NCI-H2196 treated with DMSO at 0.1 percent for 48 hours (cell line): ENCODE data around the gene MAZ.
"Not testable (repeated sequence)": the region's sequence is repeated elsewhere in the genome, so short reads cannot be mapped to it uniquely, and the experiment has no call there.

ENCODE experiments used
- DNase-seq: peaks from one replicate; lab custom pipeline; 2025; ENCODE audit not compliant: unreplicated experiment; lab: John Stamatoyannopoulos, UW

Gene MAZ

DNA sequence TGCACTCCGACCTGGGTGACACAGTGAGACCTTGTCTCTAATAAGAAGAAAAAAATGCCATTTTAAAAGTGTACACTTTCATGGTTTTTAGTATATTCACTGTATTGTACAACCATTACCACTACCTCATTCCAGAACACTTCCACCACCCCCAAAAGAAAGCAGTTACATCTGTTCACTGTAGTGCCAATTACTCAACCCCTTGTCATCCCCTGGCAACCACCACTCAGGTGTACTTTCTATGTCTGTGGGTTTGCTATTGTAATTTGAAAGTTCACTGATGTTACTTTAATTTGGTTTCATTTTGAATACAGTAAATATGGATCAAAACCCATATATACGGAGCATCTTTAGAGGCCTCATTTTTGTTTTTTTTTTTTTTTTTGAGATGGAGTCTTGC, 22.2 kb upstream of the MAZ start:
- DNase-seq, result no peak

GRCh38 chr16:29784901-29785500, 21.3 kb upstream of the MAZ start:
- DNase-seq, result no peak

DNA sequence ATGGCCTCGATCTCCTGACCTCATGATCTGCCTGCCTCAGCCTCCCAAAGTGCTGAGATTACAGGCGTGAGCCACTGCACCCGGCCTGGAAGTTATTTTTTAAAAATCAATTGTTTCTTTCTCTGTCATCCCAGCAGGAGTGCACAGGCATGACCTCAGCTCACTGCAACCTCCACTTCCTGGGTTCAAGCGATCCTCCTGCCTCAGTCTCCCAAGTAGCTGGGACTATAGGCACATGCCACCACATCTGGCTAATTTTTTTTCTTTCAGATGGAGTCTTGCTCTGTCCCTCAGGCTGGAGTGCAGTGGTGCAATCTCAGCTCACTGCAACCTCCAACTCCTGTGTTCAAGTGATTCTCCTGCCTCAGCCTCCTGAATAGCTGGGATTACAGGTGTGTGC, 19.2 kb upstream of the MAZ start:
- not testable (repeated sequence) for DNase-seq

DNA sequence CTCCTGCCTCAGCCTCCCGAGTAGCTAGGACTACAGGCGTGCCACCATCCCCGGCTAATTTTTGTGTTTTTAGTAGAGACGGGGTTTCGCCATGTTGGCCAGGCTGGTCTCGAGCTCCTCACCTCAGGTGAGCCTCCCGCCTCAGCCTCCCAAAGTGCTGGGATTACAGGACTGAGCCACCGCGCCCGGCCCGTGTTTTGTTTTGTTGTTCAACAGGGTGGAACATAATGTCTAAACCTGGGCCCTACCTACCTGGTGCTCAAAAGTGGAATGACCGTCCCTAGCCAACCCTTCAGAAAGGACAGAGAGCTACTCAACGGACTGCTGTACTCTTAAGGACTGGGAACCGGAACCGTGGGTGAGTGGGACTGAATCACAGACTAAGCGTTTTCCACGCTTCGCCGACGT, 16.6 kb upstream of the MAZ start:
- no peak for DNase-seq

DNA sequence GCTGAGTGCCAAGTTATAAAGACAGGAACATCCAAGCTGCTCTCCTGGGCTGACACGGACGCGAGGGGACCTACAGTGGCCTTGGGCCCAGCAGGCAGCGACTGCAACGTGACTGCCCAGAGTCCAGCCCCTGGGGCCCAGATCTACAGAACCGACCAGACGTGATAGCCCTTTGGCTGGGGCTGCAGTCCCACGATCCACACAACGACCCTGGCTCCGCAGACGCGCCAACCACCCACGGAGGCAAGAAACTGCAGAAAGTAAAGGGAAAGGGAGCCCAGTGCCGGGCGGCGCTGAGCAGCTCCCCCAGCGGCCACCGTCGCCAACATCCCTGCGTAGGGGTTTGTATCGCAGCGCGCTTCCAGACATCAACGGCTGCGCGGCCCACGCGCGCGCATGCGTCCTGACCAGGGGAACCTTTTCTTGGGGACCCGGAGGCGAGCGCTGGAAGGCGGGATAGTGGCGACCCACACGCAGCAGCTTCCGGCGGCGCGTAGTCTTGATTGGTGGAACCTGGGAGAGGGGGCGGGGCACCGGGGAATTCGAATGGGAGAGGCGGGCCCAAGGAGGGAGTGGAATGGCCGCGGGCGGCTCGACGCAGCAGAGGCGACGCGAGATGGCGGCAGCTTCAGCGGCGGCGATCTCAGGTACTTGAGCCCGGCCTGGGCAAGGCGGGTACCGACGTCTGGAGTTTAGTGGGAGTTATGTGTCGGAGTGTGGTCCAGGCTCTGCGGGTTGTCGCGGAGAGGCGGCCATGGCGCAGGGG, 16.0 kb upstream of the MAZ start, which contains the start of gene KIF22:
Gene KIF22 (plus strand): TSS at position 569 of the 766 bp plus-strand sequence. CDS start 9 bp downstream, at position 578.
- DNase-seq, result peak; percentile 97

DNA sequence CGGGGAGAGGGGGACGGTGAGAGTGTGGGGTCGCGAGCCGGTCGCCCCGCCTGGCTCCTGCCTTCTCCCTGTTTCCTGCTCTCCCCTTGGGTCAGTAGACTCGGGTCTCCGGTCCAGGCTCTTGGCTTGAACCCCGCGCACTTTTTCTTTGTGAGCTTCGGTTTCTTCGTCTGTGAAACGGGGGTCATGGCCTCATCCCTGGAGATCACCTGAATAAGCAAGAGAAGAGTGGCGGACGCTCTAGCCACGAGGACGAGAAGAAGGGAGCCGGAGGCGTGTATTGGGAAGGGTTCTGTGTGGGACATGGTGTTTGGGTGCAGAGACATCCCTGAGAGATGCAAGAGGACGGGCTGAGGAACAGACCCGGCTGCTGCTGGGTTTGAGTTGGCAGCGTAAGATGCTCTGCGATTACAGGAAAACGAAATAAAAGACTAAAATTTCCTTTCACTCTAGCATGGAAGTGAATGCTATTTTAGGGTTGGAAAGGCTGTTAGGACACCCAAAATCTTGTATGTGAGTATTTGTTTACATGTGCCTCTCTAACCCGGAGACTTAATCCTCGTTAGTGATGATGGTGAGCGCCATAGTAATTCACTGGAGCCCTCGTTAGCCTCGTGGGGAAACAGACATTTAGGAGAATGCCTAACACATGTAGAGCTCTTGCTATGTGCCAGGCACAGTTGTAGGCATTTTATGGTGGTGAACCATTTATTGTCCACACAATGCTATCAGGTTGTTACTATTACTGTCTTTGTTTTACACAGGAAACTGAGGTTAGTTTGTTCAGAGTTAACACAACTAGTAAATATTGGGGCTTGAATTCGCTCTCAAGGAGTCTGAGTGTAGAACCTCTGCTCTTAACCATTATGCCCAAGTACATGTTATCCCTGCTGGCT, 15.1 kb upstream of the MAZ start:
- no peak for DNase-seq

DNA sequence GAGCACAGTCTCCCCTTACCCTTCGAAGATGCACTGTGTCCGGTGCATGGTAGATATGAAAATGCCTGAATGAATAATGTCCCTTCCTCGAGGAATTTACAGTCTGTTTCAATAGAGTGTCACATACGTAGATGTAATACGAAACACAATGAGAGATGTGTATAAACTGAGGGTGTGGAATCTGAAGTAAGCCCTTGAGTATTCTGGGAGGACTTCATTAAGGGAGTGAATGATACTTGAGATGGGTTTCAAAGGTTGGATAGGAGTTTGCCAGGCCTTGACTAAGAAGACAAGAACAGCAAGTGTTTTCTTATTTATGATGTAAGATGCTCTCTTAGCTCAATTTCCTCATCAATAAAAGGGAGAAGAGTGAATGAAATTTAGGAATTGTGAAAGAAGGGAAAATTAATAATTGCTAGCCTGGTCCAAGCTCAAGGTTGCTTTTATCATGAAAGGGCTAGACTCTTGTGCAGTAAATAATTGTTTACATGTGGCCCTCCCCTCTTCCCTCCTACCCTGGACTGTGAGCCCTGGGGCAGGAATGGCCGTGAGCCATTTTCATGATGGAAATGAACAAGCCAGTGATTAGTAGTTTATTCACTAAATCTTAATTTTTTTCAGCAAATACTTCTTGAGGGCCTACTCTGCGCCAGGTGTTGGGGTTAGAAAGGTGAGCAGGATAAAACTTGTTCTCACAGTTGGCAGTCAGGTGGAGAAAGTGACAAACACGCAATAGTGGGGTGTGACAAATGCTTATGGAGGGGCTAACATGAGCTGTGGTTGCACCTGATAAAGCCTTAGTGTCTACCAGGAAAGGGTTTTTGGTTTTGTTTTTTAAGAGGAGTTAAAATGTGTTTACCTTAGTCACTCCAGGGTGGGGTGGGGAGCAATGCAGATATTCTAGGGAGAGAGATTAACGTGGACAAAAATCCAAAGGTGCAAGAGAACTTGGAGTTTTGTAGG, 14.2 kb upstream of the MAZ start:
- DNase-seq, result no peak

DNA sequence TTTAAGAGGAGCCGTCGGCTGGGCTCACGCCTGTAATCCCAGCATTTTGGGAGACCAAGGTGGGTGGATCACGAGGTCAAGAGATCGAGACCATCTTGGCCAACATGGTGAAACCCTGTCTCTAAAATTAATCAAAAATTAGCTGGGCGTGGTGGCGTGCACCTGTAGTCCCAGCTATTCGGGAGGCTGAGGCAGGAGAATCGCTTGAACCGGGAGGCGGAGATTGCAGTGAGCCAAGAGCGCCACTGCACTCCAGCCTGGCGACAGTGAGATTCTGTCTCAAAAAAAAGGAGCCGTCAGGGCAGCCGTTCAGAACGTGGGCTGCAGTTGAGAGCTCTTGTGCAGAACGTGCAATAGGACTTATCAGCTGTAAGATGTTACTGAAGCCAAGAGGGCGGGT, 13.2 kb upstream of the MAZ start:
- DNase-seq, result not testable (repeated sequence)

DNA sequence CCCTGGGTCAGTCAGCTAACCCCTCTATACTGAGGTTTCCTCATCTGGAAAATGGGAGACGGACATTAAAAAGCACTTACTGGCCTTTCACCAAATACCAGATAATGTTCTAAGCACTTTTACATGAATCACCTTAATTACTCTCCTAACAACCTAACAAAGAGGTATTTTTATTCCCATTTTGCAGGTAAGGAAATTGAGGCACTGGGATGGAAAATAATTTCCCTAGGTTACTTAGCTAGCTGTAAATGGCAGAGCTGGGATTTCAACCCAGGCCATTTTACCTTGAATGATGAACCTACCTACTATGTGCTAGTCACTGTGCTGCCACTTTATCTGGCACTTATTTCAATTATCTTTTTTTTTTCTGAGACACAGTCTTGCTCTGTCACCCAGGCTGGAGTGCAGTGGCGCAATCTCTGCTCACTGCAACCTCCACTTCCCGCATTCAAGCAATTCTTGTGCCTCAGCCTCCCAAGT, 12.1 kb upstream of the MAZ start:
- no peak for DNase-seq

DNA sequence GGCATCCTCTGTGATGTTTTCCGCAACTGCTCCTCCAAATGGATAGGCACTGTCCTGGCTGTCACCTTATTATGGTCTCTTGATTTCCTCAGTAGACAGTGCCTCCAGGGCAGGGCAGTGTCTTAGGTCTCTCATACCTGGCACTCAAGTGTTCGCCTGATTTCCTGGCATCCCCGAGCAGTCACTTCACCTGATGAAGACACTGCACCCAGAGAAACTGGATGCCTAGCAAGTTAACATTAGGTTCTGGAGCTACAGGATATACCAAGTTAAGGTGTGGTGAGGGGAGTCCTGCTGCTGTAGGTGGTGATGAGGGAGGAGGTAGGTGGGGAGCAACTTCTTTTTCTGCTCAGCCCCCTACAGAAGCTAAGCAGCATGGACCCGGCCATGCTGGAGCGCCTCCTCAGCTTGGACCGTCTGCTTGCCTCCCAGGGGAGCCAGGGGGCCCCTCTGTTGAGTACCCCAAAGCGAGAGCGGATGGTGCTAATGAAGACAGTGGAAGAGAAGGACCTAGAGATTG, 3.9 kb upstream of the MAZ start:
- no peak for DNase-seq

DNA sequence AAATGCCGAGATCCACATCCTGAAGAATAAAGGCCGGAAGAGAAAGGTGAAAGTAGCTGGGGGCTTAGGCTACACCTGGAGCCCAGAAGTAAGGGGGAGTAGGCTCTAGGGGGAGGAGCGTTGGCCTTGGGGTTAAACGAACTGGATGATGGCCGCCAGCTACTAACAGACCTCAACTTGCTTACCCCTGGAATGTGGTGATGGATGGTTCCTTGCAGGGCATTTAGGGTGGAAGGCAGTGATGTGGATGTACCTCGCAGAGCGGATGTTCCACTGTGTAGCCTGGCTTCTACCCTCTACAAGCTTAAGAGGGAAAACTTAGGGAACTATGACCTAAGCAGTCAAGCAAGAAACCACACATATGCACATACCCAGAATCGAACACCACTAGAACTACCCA, 2.3 kb upstream of the MAZ start:
- no peak for DNase-seq

DNA sequence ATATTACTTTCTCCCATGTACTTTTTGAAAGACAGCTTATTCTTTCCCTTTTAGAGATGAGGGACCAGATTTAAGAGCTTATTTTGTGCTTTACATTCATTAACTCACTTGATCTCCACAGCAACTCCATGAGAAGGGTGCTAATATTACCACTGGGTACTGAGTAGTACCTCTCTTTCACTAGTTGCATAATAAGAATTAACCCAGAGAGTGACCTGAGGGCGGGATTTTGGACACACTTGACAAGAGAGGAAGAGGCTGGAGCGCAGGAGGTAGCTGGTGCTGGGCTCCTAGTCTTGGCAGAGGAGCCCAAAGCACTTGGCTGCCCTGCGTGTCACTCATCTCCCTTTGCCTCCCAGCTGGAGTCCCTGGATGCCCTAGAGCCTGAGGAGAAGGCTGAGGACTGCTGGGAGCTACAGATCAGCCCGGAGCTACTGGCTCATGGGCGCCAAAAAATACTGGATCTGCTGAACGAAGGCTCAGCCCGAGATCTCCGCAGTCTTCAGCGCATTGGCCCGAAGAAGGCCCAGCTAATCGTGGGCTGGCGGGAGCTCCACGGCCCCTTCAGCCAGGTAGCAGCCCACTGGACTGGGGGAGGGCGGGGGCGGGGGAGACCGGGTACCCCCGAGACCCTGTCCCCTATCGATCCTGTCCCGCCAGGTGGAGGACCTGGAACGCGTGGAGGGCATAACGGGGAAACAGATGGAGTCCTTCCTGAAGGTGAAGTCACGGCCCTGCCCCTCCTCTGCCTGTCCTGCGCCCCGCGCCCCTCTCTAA, 1.7 kb upstream of the MAZ start:
- DNase-seq, result peak; percentile 58

- DNase-seq, result peak; percentile 99
These were observed 864 bp upstream of the MAZ start for GRCh38 chr16:29805232-29806098.

GRCh38 chr16:29806641-29807425, 504 bp downstream of the MAZ start:
- DNase-seq, result peak; percentile 52

- DNase-seq, result peak; percentile 68
These were observed 1.3 kb downstream of the MAZ start for GRCh38 chr16:29807426-29808218.

GRCh38 chr16:29808219-29808900, 2.0 kb downstream of the MAZ start:
- DNase-seq, result no peak
